ENCODE results near the gene PKNOX1. TPM values are rescaled to one million over a fixed set of nuclear protein-coding genes. Genes with fewer than 3 reads are reported as not detected.

Gene PKNOX1
- total and polyA plus RNA-seq, 2 of the 13 experiments (the other 11 are each of a cell fraction or from before 2014, with no cell fraction given) = 7.9 to 16.2 TPM

GRCh38 chr21:42981214-42981523, 6.8 kb downstream of the PKNOX1 start:
- ATAC-seq (peak; percentile 29; the same call in 1 of the 3 replicates), FAIRE-seq (no peak), DNase-seq (ENCODE audit: low spot score) (no peak)
- Histone ChIP-seq H3K9ac (ENCODE audit: insufficient read depth, low read depth, low read length) (no peak overlapping the region), H3K79me2 (ENCODE audit: insufficient read depth, low read length) (peaks cover 32% of the 10 kb centered on the region), H3K27ac (ENCODE audit: extremely low read length, insufficient read depth, low read length) (no peak overlapping the region), H3K4me3 (replicated peaks in 1 of 3; ENCODE audit: insufficient read depth in 1 of 3, low read depth in 2 of 3, low read length in 3 of 3) (no peak overlapping the region), H3K27me3 (ENCODE audit: control insufficient read depth in 1 of 2, insufficient read depth in 2 of 2, low read length in 2 of 2) (no peaks in the 10 kb centered on the region), H3K4me2 (ENCODE audit: low read depth, low read length) (no peak overlapping the region), H3K9me3 (ENCODE audit: low read length) (no peaks in the 10 kb centered on the region), H2AFZ (ENCODE audit: low read length) (no peak overlapping the region), H3K36me3 (replicated peaks in 1 of 2; ENCODE audit: control insufficient read depth in 1 of 2, insufficient read depth in 2 of 2, low read length in 2 of 2) (no peaks in the 10 kb centered on the region), H4K20me1 (ENCODE audit: insufficient read depth, low read length) (no peaks in the 10 kb centered on the region; the same call in 1 of the 2 replicates), H3K4me1 (ENCODE audit: insufficient read depth, low read length) (peaks cover 34% of the 10 kb centered on the region)
- intact Hi-C loops (cut with micrococcal nuclease; ENCODE audit: unreplicated experiment) = no loop called here
- 100% methylated on average over 5 of the region's 5 CpGs for WGBS (ENCODE audit: low lambda C conversion rate)
- no TSS peak for BruUV-seq (replicated peaks)
- ChIA-PET POLR2A (no interaction called here), CTCF (ENCODE audit: low intra/inter-chr PET ratio, low total read pairs) (no interaction called here)
- in situ Hi-C loops (cut with HindIII; ENCODE audit: extremely low pct_ligation_motif_present, low pct_unique_long_range_greater_than_20kb) = no loop called here
- TF ChIP-seq SRSF1 (optimal IDR thresholded peaks at IDR 0.05; ENCODE audit: low read depth, low read length) (no peak), GATA4 (IDR thresholded peaks at IDR 0.05; ENCODE audit: borderline replicate concordance, low read depth) (no peak), PHF8 (CRISPR knock-in tag; IDR thresholded peaks at IDR 0.05) (no peak), ATM (IDR thresholded peaks at IDR 0.05; ENCODE audit: borderline replicate concordance) (no peak), MXD3 (CRISPR knock-in tag; IDR thresholded peaks at IDR 0.05) (no peak)

GRCh38 chr21:42981862-42982261, 7.5 kb downstream of the PKNOX1 start:
- Histone ChIP-seq H3K4me2 (ENCODE audit: low read depth, low read length) (no peak overlapping the region), H3K79me2 (ENCODE audit: insufficient read depth, low read length) (peaks cover 25% of the 10 kb centered on the region)
- WGBS (ENCODE audit: low lambda C conversion rate) = 92% methylated on average over 4 of the region's 4 CpGs

More at GRCh38 chr21:42981862-42982261, 7.5 kb downstream of the PKNOX1 start:
- no TSS peak for BruUV-seq (replicated peaks)
- Histone ChIP-seq H4K20me1 (ENCODE audit: insufficient read depth, low read length) (no peaks in the 10 kb centered on the region; the same call in 1 of the 2 replicates), H3K27me3 (ENCODE audit: control insufficient read depth in 1 of 2, insufficient read depth in 2 of 2, low read length in 2 of 2) (no peaks in the 10 kb centered on the region), H3K4me3 (replicated peaks in 1 of 3; ENCODE audit: insufficient read depth in 1 of 3, low read depth in 2 of 3, low read length in 3 of 3) (no peak overlapping the region), H3K4me1 (ENCODE audit: insufficient read depth, low read length) (peaks cover 32% of the 10 kb centered on the region), H3K9me3 (ENCODE audit: low read length) (no peaks in the 10 kb centered on the region), H3K27ac (ENCODE audit: extremely low read length, insufficient read depth, low read length) (no peak overlapping the region), H3K9ac (ENCODE audit: insufficient read depth, low read depth, low read length) (no peak overlapping the region), H3K36me3 (replicated peaks in 1 of 2; ENCODE audit: control insufficient read depth in 1 of 2, insufficient read depth in 2 of 2, low read length in 2 of 2) (no peaks in the 10 kb centered on the region), H2AFZ (ENCODE audit: low read length) (no peak overlapping the region)
- ATAC-seq (peak; percentile 47; the same call in 2 of the 3 replicates), FAIRE-seq (no peak), DNase-seq (ENCODE audit: low spot score) (no peak)
- intact Hi-C loops (cut with micrococcal nuclease; ENCODE audit: unreplicated experiment) (no loop called here), in situ Hi-C loops (cut with HindIII; ENCODE audit: extremely low pct_ligation_motif_present, low pct_unique_long_range_greater_than_20kb) (no loop called here)
- CTCF ChIA-PET (ENCODE audit: low intra/inter-chr PET ratio, low total read pairs) = no interaction called here
- POLR2A ChIA-PET = no interaction called here
- TF ChIP-seq ZBTB7B (CRISPR knock-in tag; IDR thresholded peaks at IDR 0.05) = no peak
- TF ChIP-seq ZNF570 (CRISPR knock-in tag; IDR thresholded peaks at IDR 0.05; ENCODE audit: borderline replicate concordance) = no peak
- TF ChIP-seq RNF2 (conservative IDR thresholded peaks at IDR 0.05; ENCODE audit: low read depth) = no peak
- TF ChIP-seq STAT5B (CRISPR knock-in tag; IDR thresholded peaks at IDR 0.05) = no peak
- no peak for TF ChIP-seq POGZ (CRISPR knock-in tag; IDR thresholded peaks at IDR 0.05)
- TF ChIP-seq TCF7L2 (IDR thresholded peaks at IDR 0.05; ENCODE audit: low read depth, low read length) = no peak
- TF ChIP-seq NR2F6 (IDR thresholded peaks at IDR 0.05) = no peak
- no peak for TF ChIP-seq NR2F6 (CRISPR knock-in tag; IDR thresholded peaks at IDR 0.05)
- TF ChIP-seq HHEX (CRISPR knock-in tag; IDR thresholded peaks at IDR 0.05) = no peak
- TF ChIP-seq ELF4 (CRISPR knock-in tag; IDR thresholded peaks at IDR 0.05; ENCODE audit: borderline replicate concordance) = no peak
- no peak for TF ChIP-seq ZNF296 (CRISPR knock-in tag; conservative IDR thresholded peaks at IDR 0.05)
- TF ChIP-seq ZFX (CRISPR knock-in tag; IDR thresholded peaks at IDR 0.05; ENCODE audit: low read depth) = no peak
- no peak for TF ChIP-seq IKZF4 (CRISPR knock-in tag; IDR thresholded peaks at IDR 0.05; ENCODE audit: borderline replicate concordance, low read depth, not compliant biosample characterization)
- no peak for TF ChIP-seq ZNF224 (CRISPR knock-in tag; IDR thresholded peaks at IDR 0.05)
- TF ChIP-seq ZNF263 (CRISPR knock-in tag; IDR thresholded peaks at IDR 0.05) = no peak
